ENCODE data around the gene CD2. TPM values are rescaled to one million over a fixed set of nuclear protein-coding genes. Genes with fewer than 3 reads are reported as not detected.

The CD2 gene
- 100 to 1,000 TPM; 232 to 298 TPM for total RNA-seq

- Mint-ChIP-seq H3K27ac (peak within 1 kb of the TSS; percentile 100), H3K9me3 (peaks cover 4 to 8% of the 10 kb centered on the region in 2 donors), H3K4me3 (peak within 1 kb of the TSS; percentile 98 to 99), H3K27me3 (ENCODE audit: low read depth) (no peaks in the 10 kb centered on the region), H3K4me1 (ENCODE audit: low read depth) (peaks cover 27% of the 10 kb centered on the region), H3K36me3 (ENCODE audit: insufficient read depth in 2 of 2) (peaks cover 43 to 65% of the 10 kb centered on the region in 2 donors)
- peak; percentile 80 for ATAC-seq (replicated peaks in 1 of 2)
- DNase-seq, result peak; percentile 60 to 69
These were observed at the start of gene CD2 for GRCh38 chr1:116754198-116754977. CD2 (plus strand) TSS chr1:116754430; CDS start chr1:116754493, 63 bp downstream.

- peaks cover 0 to 1% of the 10 kb centered on the region in 2 donors for H3K36me3 Mint-ChIP-seq (ENCODE audit: insufficient read depth in 2 of 2)
- no peak overlapping the region for H3K27ac Mint-ChIP-seq
- no peak overlapping the region for H3K4me3 Mint-ChIP-seq
- H3K9me3 Mint-ChIP-seq, result peaks cover 3% of the 10 kb centered on the region in 2 donors
- H3K27me3 Mint-ChIP-seq (ENCODE audit: low read depth), result peaks cover 17% of the 10 kb centered on the region
- ATAC-seq (replicated peaks in 1 of 2) (no peak), DNase-seq (no peak)
- H3K4me1 Mint-ChIP-seq (ENCODE audit: low read depth), result peaks cover 5% of the 10 kb centered on the region
These were observed 48.1 kb upstream of the CD2 start for GRCh38 chr1:116706123-116706522.

GRCh38 chr1:116706841-116707240 is 47.4 kb upstream of the CD2 start:
- DNase-seq, result no peak
- Mint-ChIP-seq H3K4me3 (no peak overlapping the region), H3K27ac (no peak overlapping the region), H3K4me1 (ENCODE audit: low read depth) (peaks cover 12% of the 10 kb centered on the region), H3K9me3 (peaks cover 3% of the 10 kb centered on the region in 2 donors), H3K27me3 (ENCODE audit: low read depth) (peaks cover 17% of the 10 kb centered on the region), H3K36me3 (ENCODE audit: insufficient read depth in 2 of 2) (peaks cover 0 to 1% of the 10 kb centered on the region in 2 donors)
- ATAC-seq (replicated peaks in 1 of 2), result no peak

- no peak overlapping the region for H3K27ac Mint-ChIP-seq
- H3K4me1 Mint-ChIP-seq (ENCODE audit: low read depth), result peaks cover 27% of the 10 kb centered on the region
- peaks cover 17% of the 10 kb centered on the region for H3K27me3 Mint-ChIP-seq (ENCODE audit: low read depth)
- ATAC-seq (replicated peaks in 1 of 2) (no peak), DNase-seq (no peak)
- peaks cover 0 to 1% of the 10 kb centered on the region in 2 donors for H3K36me3 Mint-ChIP-seq (ENCODE audit: insufficient read depth in 2 of 2)
- H3K9me3 Mint-ChIP-seq, result peaks cover 1% of the 10 kb centered on the region in 2 donors
- H3K4me3 Mint-ChIP-seq, result no peak overlapping the region
These were observed 45.9 kb upstream of the CD2 start for GRCh38 chr1:116708255-116708900.

GRCh38 chr1:116709666-116710167 is 44.5 kb upstream of the CD2 start:
- ATAC-seq (replicated peaks in 1 of 2), result no peak
- Mint-ChIP-seq H3K27ac (no peak overlapping the region), H3K4me3 (no peak overlapping the region), H3K4me1 (ENCODE audit: low read depth) (peaks cover 27% of the 10 kb centered on the region), H3K9me3 (peaks cover 0 to 1% of the 10 kb centered on the region in 2 donors), H3K36me3 (ENCODE audit: insufficient read depth in 2 of 2) (peaks cover 0 to 1% of the 10 kb centered on the region in 2 donors), H3K27me3 (ENCODE audit: low read depth) (peaks cover 17% of the 10 kb centered on the region)
- no peak for DNase-seq

GRCh38 chr1:116710420-116711262 is 43.6 kb upstream of the CD2 start:
- Mint-ChIP-seq H3K36me3 (ENCODE audit: insufficient read depth in 2 of 2) (no peaks in the 10 kb centered on the region), H3K4me3 (no peak overlapping the region), H3K27ac (no peak overlapping the region), H3K4me1 (ENCODE audit: low read depth) (peaks cover 27% of the 10 kb centered on the region), H3K27me3 (ENCODE audit: low read depth) (peaks cover 17% of the 10 kb centered on the region), H3K9me3 (peaks cover 0 to 1% of the 10 kb centered on the region in 2 donors)
- DNase-seq (no peak), ATAC-seq (replicated peaks in 1 of 2) (no peak)

- Mint-ChIP-seq H3K9me3 (no peaks in the 10 kb centered on the region), H3K4me3 (no peak overlapping the region), H3K27me3 (ENCODE audit: low read depth) (peaks cover 23% of the 10 kb centered on the region), H3K4me1 (ENCODE audit: low read depth) (peaks cover 27% of the 10 kb centered on the region), H3K27ac (no peak overlapping the region), H3K36me3 (ENCODE audit: insufficient read depth in 2 of 2) (no peaks in the 10 kb centered on the region)
- DNase-seq (peak; percentile 33 to 41), ATAC-seq (replicated peaks in 1 of 2) (peak; percentile 86 to 93)
These were observed 42.9 kb upstream of the CD2 start for GRCh38 chr1:116711263-116711840.

- Mint-ChIP-seq H3K27ac (no peak overlapping the region), H3K4me3 (peak overlapping the region; percentile 12 to 42), H3K9me3 (peaks cover 0 to 2% of the 10 kb centered on the region in 2 donors), H3K4me1 (ENCODE audit: low read depth) (peaks cover 27% of the 10 kb centered on the region), H3K36me3 (ENCODE audit: insufficient read depth in 2 of 2) (no peaks in the 10 kb centered on the region), H3K27me3 (ENCODE audit: low read depth) (peaks cover 22% of the 10 kb centered on the region)
- DNase-seq (peak in 1 of 2 donors; percentile 18), ATAC-seq (replicated peaks in 1 of 2) (no peak)
These were observed 41.7 kb upstream of the CD2 start for GRCh38 chr1:116712510-116712909.

- ATAC-seq (replicated peaks in 1 of 2) (no peak), DNase-seq (no peak)
- no peaks in the 10 kb centered on the region for H3K36me3 Mint-ChIP-seq (ENCODE audit: insufficient read depth in 2 of 2)
- peaks cover 27% of the 10 kb centered on the region for H3K4me1 Mint-ChIP-seq (ENCODE audit: low read depth)
- H3K27me3 Mint-ChIP-seq (ENCODE audit: low read depth), result peaks cover 12% of the 10 kb centered on the region
- H3K4me3 Mint-ChIP-seq, result no peak overlapping the region
- H3K27ac Mint-ChIP-seq, result no peak overlapping the region
- peaks cover 0 to 5% of the 10 kb centered on the region in 2 donors for H3K9me3 Mint-ChIP-seq
These were observed 40.8 kb upstream of the CD2 start for GRCh38 chr1:116713474-116713873.

GRCh38 chr1:116716391-116716790 is 37.8 kb upstream of the CD2 start:
- Mint-ChIP-seq H3K4me3 (no peak overlapping the region), H3K27me3 (ENCODE audit: low read depth) (peaks cover 7% of the 10 kb centered on the region), H3K36me3 (ENCODE audit: insufficient read depth in 2 of 2) (no peaks in the 10 kb centered on the region), H3K27ac (no peak overlapping the region), H3K4me1 (ENCODE audit: low read depth) (peaks cover 31% of the 10 kb centered on the region), H3K9me3 (peaks cover 0 to 5% of the 10 kb centered on the region in 2 donors)
- no peak for ATAC-seq (replicated peaks in 1 of 2)
- no peak for DNase-seq

GRCh38 chr1:116717318-116717717 is 36.9 kb upstream of the CD2 start:
- no peak for ATAC-seq (replicated peaks in 1 of 2)
- Mint-ChIP-seq H3K4me1 (ENCODE audit: low read depth) (peaks cover 22% of the 10 kb centered on the region), H3K27me3 (ENCODE audit: low read depth) (peaks cover 7% of the 10 kb centered on the region), H3K9me3 (peaks cover 0 to 5% of the 10 kb centered on the region in 2 donors), H3K27ac (no peak overlapping the region), H3K36me3 (ENCODE audit: insufficient read depth in 2 of 2) (no peaks in the 10 kb centered on the region), H3K4me3 (no peak overlapping the region)
- DNase-seq, result no peak

GRCh38 chr1:116720364-116721038 is 33.7 kb upstream of the CD2 start:
- H3K27me3 Mint-ChIP-seq (ENCODE audit: low read depth), result peaks cover 7% of the 10 kb centered on the region
- peaks cover 18% of the 10 kb centered on the region for H3K4me1 Mint-ChIP-seq (ENCODE audit: low read depth)
- H3K36me3 Mint-ChIP-seq (ENCODE audit: insufficient read depth in 2 of 2), result no peaks in the 10 kb centered on the region
- H3K27ac Mint-ChIP-seq, result no peak overlapping the region
- DNase-seq (no peak), ATAC-seq (replicated peaks in 1 of 2) (no peak)
- H3K4me3 Mint-ChIP-seq, result no peak overlapping the region
- peaks cover 0 to 5% of the 10 kb centered on the region in 2 donors for H3K9me3 Mint-ChIP-seq
